GM23338 (cell line): ENCODE data around the gene TET2.

ENCODE experiments used
- CREB1 ChIP-seq: fragments of 250-450 bp; sonication (Bioruptor Pico); IDR thresholded peaks from 2 replicates; pipeline ENCODE4 v1.5.0; 2020; ENCODE audit warnings: low read depth, mild to moderate bottlenecking, moderate library complexity
- CTCF ChIP-seq, 2 experiments: fragments of 200-600 bp in 1 of 2; sonication (generic) in 1 of 2; conservative IDR thresholded peaks; 2 replicates each; pipeline versions ENCODE4 v1.5.1 to v1.6.1; 2016 to 2017; ENCODE audit warnings: antibody characterized with exemption in 2 of 2, low read depth in 2 of 2, mild to moderate bottlenecking in 2 of 2, moderate library complexity in 1 of 2
- ETS1 ChIP-seq: IDR thresholded peaks from 2 replicates; pipeline ENCODE4 v1.6.1; 2016; ENCODE audit warnings: antibody characterized with exemption
- EZH2 ChIP-seq: fragments of 200-600 bp; sonication (generic); IDR thresholded peaks from one replicate; pipeline ENCODE4 v1.8.0; 2017; ENCODE audit warnings: antibody characterized with exemption, mild to moderate bottlenecking, low read depth; ENCODE audit not compliant: unreplicated experiment
- EZH2phosphoT487 ChIP-seq: fragments of 200-600 bp; sonication (generic); IDR thresholded peaks from one replicate; pipeline ENCODE4 v1.8.1; 2018; ENCODE audit warnings: antibody characterized with exemption; ENCODE audit not compliant: unreplicated experiment
- JUNB ChIP-seq: IDR thresholded peaks from one replicate; pipeline ENCODE4 v1.6.1; 2016; ENCODE audit warnings: antibody characterized with exemption; ENCODE audit not compliant: unreplicated experiment
- NANOG ChIP-seq: IDR thresholded peaks from 2 replicates; pipeline ENCODE4 v1.6.1; 2016; ENCODE audit warnings: antibody characterized with exemption, borderline replicate concordance
- POLR2AphosphoS5 ChIP-seq: IDR thresholded peaks from 2 replicates; pipeline ENCODE4 v1.6.1; 2016; ENCODE audit warnings: antibody characterized with exemption, low read depth
- REST ChIP-seq: IDR thresholded peaks from one replicate; pipeline ENCODE4 v1.6.1; 2018; ENCODE audit warnings: antibody characterized with exemption; ENCODE audit not compliant: unreplicated experiment
- STAT1 ChIP-seq: IDR thresholded peaks from one replicate; pipeline ENCODE4 v1.6.1; 2016; ENCODE audit warnings: antibody characterized with exemption; ENCODE audit not compliant: unreplicated experiment
- ZNF114 ChIP-seq: fragments of 250-450 bp; sonication (Bioruptor Pico); IDR thresholded peaks from 2 replicates; pipeline ENCODE4 v1.5.0; 2020; ENCODE audit warnings: mild to moderate bottlenecking, moderate library complexity
- ZNF331 ChIP-seq: fragments of 250-450 bp; sonication (Bioruptor Pico); IDR thresholded peaks from 2 replicates; pipeline ENCODE4 v1.5.0; 2020; ENCODE audit warnings: low read depth, mild to moderate bottlenecking, moderate library complexity
- ZNF462 ChIP-seq: fragments of 250-450 bp; sonication (Bioruptor Pico); IDR thresholded peaks from 2 replicates; pipeline ENCODE4 v1.5.0; 2020; ENCODE audit warnings: mild to moderate bottlenecking, moderate library complexity

- no peak for TF ChIP-seq CTCF (conservative IDR thresholded peaks at IDR 0.05; ENCODE audit: low read depth in 2 of 2)
- no peak for TF ChIP-seq EZH2phosphoT487
- no peak for TF ChIP-seq REST
- TF ChIP-seq EZH2: no peak
- no peak for TF ChIP-seq CREB1
- TF ChIP-seq JUNB: no peak
- no peak for TF ChIP-seq POLR2AphosphoS5
- TF ChIP-seq NANOG: no peak
- TF ChIP-seq ZNF331 (CRISPR knock-in tag): no peak
- no peak for TF ChIP-seq ETS1
- no peak for TF ChIP-seq STAT1
- no peak for TF ChIP-seq ZNF114
- TF ChIP-seq ZNF462 (CRISPR knock-in tag): no peak
Measured at GRCh38 chr4:105327956-105328355, 181.3 kb downstream of the TET2 start.
